ENCODE results near the gene PLEK.
"Not testable (repeated sequence)": the region's sequence is repeated elsewhere in the genome, so short reads cannot be mapped to it uniquely, and the experiment has no call there.

PLEK gene

GRCh38 chr2:68352651-68353391, 12.3 kb upstream of the PLEK start:
- DNase-seq (ENCODE audit: low spot score), result no peak

- no peak for DNase-seq (ENCODE audit: low spot score)
Measured at GRCh38 chr2:68356599-68357239, 8.4 kb upstream of the PLEK start.

GRCh38 chr2:68357605-68358337, 7.3 kb upstream of the PLEK start:
- DNase-seq (ENCODE audit: low spot score), result peak; percentile 26

- no peak for DNase-seq (ENCODE audit: low spot score)
Measured at GRCh38 chr2:68359889-68360288, 5.2 kb upstream of the PLEK start.

GRCh38 chr2:68362069-68362468, 3.0 kb upstream of the PLEK start:
- peak; percentile 85 for DNase-seq (ENCODE audit: low spot score)

GRCh38 chr2:68362749-68363148, 2.3 kb upstream of the PLEK start:
- DNase-seq (ENCODE audit: low spot score), result no peak

- DNase-seq (ENCODE audit: low spot score), result no peak
Measured at GRCh38 chr2:68363721-68364120, 1.4 kb upstream of the PLEK start.

- DNase-seq (ENCODE audit: low spot score), result peak; percentile 36
Measured at GRCh38 chr2:68366083-68366560, 1.0 kb downstream of the PLEK start.

- no peak for DNase-seq (ENCODE audit: low spot score)
Measured at GRCh38 chr2:68367953-68368653, 3.0 kb downstream of the PLEK start.

- no peak for DNase-seq (ENCODE audit: low spot score)
Measured at GRCh38 chr2:68368654-68369336, 3.7 kb downstream of the PLEK start.

GRCh38 chr2:68369337-68369734, 4.3 kb downstream of the PLEK start:
- DNase-seq (ENCODE audit: low spot score), result no peak

- no peak for DNase-seq (ENCODE audit: low spot score)
Measured at GRCh38 chr2:68371138-68371537, 6.1 kb downstream of the PLEK start.

- DNase-seq (ENCODE audit: low spot score), result peak; percentile 45
Measured at GRCh38 chr2:68371581-68371980, 6.5 kb downstream of the PLEK start.

GRCh38 chr2:68372485-68372884, 7.4 kb downstream of the PLEK start:
- DNase-seq (ENCODE audit: low spot score), result no peak

- DNase-seq (ENCODE audit: low spot score), result no peak
Measured at GRCh38 chr2:68374184-68374583, 9.1 kb downstream of the PLEK start.

- no peak for DNase-seq (ENCODE audit: low spot score)
Measured at GRCh38 chr2:68375582-68375981, 10.5 kb downstream of the PLEK start.

GRCh38 chr2:68377137-68377780, 12.2 kb downstream of the PLEK start:
- no peak for DNase-seq (ENCODE audit: low spot score)

GRCh38 chr2:68378779-68379178, 13.7 kb downstream of the PLEK start:
- not testable (repeated sequence) for DNase-seq (ENCODE audit: low spot score)

GRCh38 chr2:68379184-68379708, 14.2 kb downstream of the PLEK start:
- DNase-seq (ENCODE audit: low spot score), result peak; percentile 65

GRCh38 chr2:68383778-68384177, 18.7 kb downstream of the PLEK start:
- no peak for DNase-seq (ENCODE audit: low spot score)
